Activated naive CD4-positive, alpha-beta T cell treated with anti-CD3 and anti-CD28 coated beads, Interleukin-2, amount 50 U/mL, for 24 hours (primary cell): ENCODE data around the gene MBTPS1.

Source experiments
- H3K27ac Mint-ChIP-seq: one replicate; pipeline ENCODE4 v1.8.0; 2021; ENCODE audit warnings: mild to moderate bottlenecking, mixed read lengths
- H3K27me3 Mint-ChIP-seq: one replicate; pipeline ENCODE4 v1.8.0; 2021; ENCODE audit warnings: mixed read lengths
- H3K36me3 Mint-ChIP-seq: one replicate; pipeline ENCODE4 v1.8.0; 2021; ENCODE audit warnings: mixed read lengths
- H3K4me1 Mint-ChIP-seq: one replicate; pipeline ENCODE4 v1.8.0; 2021; ENCODE audit warnings: mixed read lengths
- H3K4me3 Mint-ChIP-seq: one replicate; pipeline ENCODE4 v1.8.0; 2021; ENCODE audit warnings: mild to moderate bottlenecking, mixed read lengths
- H3K9me3 Mint-ChIP-seq: one replicate; pipeline ENCODE4 v1.8.0; 2021; ENCODE audit warnings: mixed read lengths

The MBTPS1 gene

DNA sequence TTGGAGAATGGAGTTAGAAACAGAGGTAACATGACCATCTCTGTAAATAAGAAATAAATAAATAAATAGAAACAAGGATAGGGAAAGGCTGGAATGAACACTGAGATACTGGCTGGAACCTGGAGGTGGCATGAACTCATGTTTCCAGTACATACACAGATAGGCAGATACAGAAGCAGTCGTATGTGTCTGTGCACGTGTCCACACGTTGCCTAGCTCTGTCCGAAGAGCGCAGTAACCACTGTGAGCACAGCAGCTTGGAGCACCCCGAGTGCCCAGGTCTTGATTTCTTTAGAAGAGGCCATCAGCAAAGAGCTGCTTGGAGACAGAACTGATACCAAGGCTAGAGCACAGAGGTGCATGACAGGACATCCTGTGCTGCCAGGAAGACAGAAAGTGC lies 37.1 kb downstream of the MBTPS1 start:
- H3K36me3 Mint-ChIP-seq, result peaks cover 13% of the 10 kb centered on the region
- H3K9me3 Mint-ChIP-seq, result no peaks in the 10 kb centered on the region
- H3K4me3 Mint-ChIP-seq, result no peak overlapping the region
- H3K27ac Mint-ChIP-seq, result no peak overlapping the region
- H3K27me3 Mint-ChIP-seq, result no peaks in the 10 kb centered on the region
- peaks cover 35% of the 10 kb centered on the region for H3K4me1 Mint-ChIP-seq

DNA sequence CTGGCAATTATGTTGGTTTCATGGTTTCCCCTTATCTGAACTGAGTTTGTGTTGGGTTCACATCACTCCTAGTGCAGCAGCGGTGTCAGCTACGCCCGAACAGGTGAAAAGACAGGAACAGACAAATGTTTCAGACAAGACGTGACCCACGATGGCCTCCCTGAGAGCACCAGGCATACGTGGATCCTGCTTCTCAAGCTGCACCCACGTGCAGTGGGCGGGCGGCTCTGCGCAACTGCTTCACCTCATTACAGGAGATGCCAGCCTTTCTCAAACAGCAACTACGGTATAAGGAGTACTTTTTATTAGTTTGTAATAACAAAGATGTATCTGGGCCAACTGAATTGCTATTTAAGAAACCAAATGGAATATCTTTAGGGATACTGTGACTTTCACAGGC lies 41.4 kb downstream of the MBTPS1 start:
- H3K4me3 Mint-ChIP-seq, result no peak overlapping the region
- H3K9me3 Mint-ChIP-seq, result no peaks in the 10 kb centered on the region
- H3K4me1 Mint-ChIP-seq, result peaks cover 27% of the 10 kb centered on the region
- peaks cover 16% of the 10 kb centered on the region for H3K36me3 Mint-ChIP-seq
- H3K27ac Mint-ChIP-seq, result no peak overlapping the region
- no peaks in the 10 kb centered on the region for H3K27me3 Mint-ChIP-seq

- no peak overlapping the region for H3K27ac Mint-ChIP-seq
- H3K9me3 Mint-ChIP-seq, result no peaks in the 10 kb centered on the region
- peaks cover 22% of the 10 kb centered on the region for H3K4me1 Mint-ChIP-seq
- H3K4me3 Mint-ChIP-seq, result no peak overlapping the region
- H3K36me3 Mint-ChIP-seq, result peaks cover 15% of the 10 kb centered on the region
- no peaks in the 10 kb centered on the region for H3K27me3 Mint-ChIP-seq
Observed at GRCh38 chr16:84074721-84075120, 42.0 kb downstream of the MBTPS1 start.

DNA sequence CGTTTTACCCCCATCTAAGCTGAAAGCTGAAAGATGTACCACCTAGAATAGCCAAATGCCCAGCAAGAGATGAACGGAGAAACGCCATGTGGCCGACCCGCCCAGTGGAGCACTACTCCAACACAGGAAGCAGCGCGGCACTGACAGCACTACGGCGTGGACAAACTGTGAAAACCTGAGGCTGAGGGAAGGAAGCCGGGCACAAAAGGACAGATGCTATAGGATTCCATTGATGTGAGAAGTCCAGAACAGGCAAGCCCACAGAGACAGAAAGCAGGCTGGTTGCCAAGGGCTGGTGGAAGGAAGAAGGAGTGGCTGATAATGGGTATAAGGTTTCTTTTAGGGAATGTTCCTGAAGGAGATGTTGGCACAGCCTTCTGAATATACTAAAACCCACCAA lies 44.7 kb downstream of the MBTPS1 start:
- peaks cover 7% of the 10 kb centered on the region for H3K4me1 Mint-ChIP-seq
- no peaks in the 10 kb centered on the region for H3K27me3 Mint-ChIP-seq
- H3K9me3 Mint-ChIP-seq, result no peaks in the 10 kb centered on the region
- H3K4me3 Mint-ChIP-seq, result no peak overlapping the region
- no peak overlapping the region for H3K27ac Mint-ChIP-seq
- H3K36me3 Mint-ChIP-seq, result peaks cover 23% of the 10 kb centered on the region

- peak overlapping the region; percentile 41 for H3K27ac Mint-ChIP-seq
- H3K4me1 Mint-ChIP-seq, result peaks cover under 1% of the 10 kb centered on the region
- peaks cover 21% of the 10 kb centered on the region for H3K36me3 Mint-ChIP-seq
- H3K27me3 Mint-ChIP-seq, result no peaks in the 10 kb centered on the region
- no peak overlapping the region for H3K4me3 Mint-ChIP-seq
- H3K9me3 Mint-ChIP-seq, result no peaks in the 10 kb centered on the region
Observed at GRCh38 chr16:84071121-84071520, 45.6 kb downstream of the MBTPS1 start.

GRCh38 chr16:84069540-84069939 lies 47.2 kb downstream of the MBTPS1 start:
- Mint-ChIP-seq H3K4me1 (no peaks in the 10 kb centered on the region), H3K27me3 (no peaks in the 10 kb centered on the region), H3K9me3 (no peaks in the 10 kb centered on the region), H3K27ac (peak overlapping the region; percentile 57), H3K36me3 (peaks cover 19% of the 10 kb centered on the region), H3K4me3 (no peak overlapping the region)

DNA sequence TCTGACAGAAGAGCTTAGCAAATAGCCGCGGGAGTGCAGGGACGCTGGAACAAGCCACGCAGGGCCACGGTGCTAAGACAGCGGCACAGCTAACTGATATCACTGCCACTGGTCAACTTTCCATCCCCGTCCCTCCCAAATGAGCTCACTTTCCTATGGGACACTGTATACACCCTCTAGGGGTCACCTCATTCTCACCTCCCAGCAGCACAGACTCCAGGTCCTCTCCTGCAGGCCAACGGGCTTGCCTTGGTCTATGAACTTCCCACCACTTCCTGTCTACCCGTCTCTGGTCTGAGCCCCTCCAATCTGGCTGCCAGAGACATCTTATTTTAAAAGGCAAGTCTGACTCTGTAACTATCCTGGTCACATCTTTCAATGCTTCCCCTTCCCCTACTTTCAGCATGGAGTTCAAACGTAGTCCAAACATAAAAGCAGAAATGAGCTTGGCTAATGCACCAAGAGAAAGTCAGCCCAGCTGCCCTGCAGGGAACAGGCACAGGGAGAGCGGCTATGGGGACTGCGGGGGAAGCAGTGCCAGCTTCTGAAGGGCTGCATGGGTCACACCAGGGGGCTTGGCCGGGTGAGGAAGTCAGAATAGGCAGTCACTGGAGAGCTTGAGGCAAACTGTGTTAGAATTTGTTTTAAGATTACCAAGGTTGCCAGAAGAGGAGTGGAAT lies 47.8 kb downstream of the MBTPS1 start:
- H3K27ac Mint-ChIP-seq, result peak overlapping the region; percentile 57
- H3K4me1 Mint-ChIP-seq, result no peaks in the 10 kb centered on the region
- H3K27me3 Mint-ChIP-seq, result no peaks in the 10 kb centered on the region
- H3K9me3 Mint-ChIP-seq, result no peaks in the 10 kb centered on the region
- H3K36me3 Mint-ChIP-seq, result peaks cover 19% of the 10 kb centered on the region
- no peak overlapping the region for H3K4me3 Mint-ChIP-seq

GRCh38 chr16:84068041-84068440 lies 48.7 kb downstream of the MBTPS1 start:
- H3K36me3 Mint-ChIP-seq, result peaks cover 22% of the 10 kb centered on the region
- no peak overlapping the region for H3K4me3 Mint-ChIP-seq
- H3K27ac Mint-ChIP-seq, result no peak overlapping the region
- no peaks in the 10 kb centered on the region for H3K4me1 Mint-ChIP-seq
- no peaks in the 10 kb centered on the region for H3K9me3 Mint-ChIP-seq
- no peaks in the 10 kb centered on the region for H3K27me3 Mint-ChIP-seq

DNA sequence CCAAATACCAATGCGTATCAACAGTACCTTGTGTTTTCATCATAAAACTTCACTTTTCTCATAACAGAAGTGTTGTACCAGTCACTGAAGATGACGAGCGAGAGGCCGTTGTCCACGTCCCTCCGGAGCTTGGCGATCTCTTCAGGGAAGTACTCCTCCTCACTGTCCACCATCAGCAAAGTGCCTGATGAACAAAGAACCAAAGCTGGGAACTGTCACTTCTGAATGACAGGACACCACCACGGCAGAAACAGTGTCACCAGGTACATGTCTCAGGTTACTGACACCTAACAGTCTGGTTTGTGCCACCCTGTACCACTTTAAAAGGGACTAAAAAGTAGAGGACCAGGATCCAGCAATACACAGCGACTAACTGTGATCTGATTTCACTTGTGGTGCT lies 49.1 kb downstream of the MBTPS1 start:
- Mint-ChIP-seq H3K36me3 (peaks cover 24% of the 10 kb centered on the region), H3K9me3 (no peaks in the 10 kb centered on the region), H3K4me1 (no peaks in the 10 kb centered on the region), H3K4me3 (no peak overlapping the region), H3K27me3 (no peaks in the 10 kb centered on the region), H3K27ac (no peak overlapping the region)

GRCh38 chr16:84065536-84066132 lies 51.1 kb downstream of the MBTPS1 start:
- Mint-ChIP-seq H3K9me3 (no peaks in the 10 kb centered on the region), H3K4me1 (no peaks in the 10 kb centered on the region), H3K27ac (peak overlapping the region; percentile 41), H3K4me3 (no peak overlapping the region), H3K27me3 (no peaks in the 10 kb centered on the region), H3K36me3 (peaks cover 13% of the 10 kb centered on the region)

GRCh38 chr16:84063980-84064379 lies 52.8 kb downstream of the MBTPS1 start:
- H3K4me1 Mint-ChIP-seq, result no peaks in the 10 kb centered on the region
- no peak overlapping the region for H3K4me3 Mint-ChIP-seq
- no peaks in the 10 kb centered on the region for H3K9me3 Mint-ChIP-seq
- peaks cover 9% of the 10 kb centered on the region for H3K36me3 Mint-ChIP-seq
- H3K27me3 Mint-ChIP-seq, result no peaks in the 10 kb centered on the region
- no peak overlapping the region for H3K27ac Mint-ChIP-seq

DNA sequence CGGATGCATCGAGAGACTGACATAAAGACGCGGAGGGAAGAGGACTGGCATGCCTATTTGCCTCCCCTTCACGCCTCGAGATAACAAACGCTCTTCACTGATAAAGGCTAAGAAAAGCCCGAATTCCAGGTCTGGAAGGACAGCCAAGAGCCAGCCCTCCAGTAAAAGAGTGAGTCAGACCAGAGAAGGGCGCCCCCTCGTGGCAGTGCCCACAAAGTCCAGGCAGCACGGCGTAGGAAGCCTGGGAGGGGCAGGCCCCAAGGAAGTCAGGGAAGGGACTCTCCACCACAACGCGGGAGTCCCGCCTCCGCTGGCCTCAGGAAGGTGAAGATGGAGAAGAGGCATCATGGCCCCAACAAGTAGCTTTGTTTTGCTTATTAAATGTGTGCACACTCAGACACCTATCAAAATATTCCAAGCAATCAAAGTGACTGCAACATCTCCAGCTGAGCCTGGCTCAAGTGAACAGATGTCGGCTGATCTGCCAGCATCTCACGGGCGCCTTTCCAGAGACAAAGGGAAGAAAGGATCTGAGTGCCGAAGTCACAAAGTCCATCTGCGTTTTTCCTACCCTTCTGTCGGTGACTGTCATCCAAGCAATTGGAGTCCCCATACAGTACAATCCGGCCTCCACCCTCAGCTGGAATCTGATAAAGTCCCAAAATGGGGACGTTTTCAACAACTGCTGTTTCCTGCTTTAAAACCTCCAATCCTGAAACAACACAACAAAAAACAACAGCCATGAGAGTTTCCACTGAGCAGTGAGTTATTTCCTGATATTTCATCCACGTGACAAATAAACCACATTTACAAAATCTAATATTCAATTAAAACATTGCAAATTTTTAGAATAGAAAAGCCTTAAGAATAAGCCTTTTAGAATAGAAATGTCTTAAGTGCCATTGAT lies 53.8 kb downstream of the MBTPS1 start:
- H3K36me3 Mint-ChIP-seq, result peaks cover 5% of the 10 kb centered on the region
- H3K27ac Mint-ChIP-seq, result peak overlapping the region; percentile 51

GRCh38 chr16:84061236-84061819 lies 55.4 kb downstream of the MBTPS1 start:
- peaks cover 9% of the 10 kb centered on the region for H3K36me3 Mint-ChIP-seq
- no peaks in the 10 kb centered on the region for H3K9me3 Mint-ChIP-seq
- no peaks in the 10 kb centered on the region for H3K27me3 Mint-ChIP-seq
- H3K27ac Mint-ChIP-seq, result no peak overlapping the region
- no peaks in the 10 kb centered on the region for H3K4me1 Mint-ChIP-seq
- H3K4me3 Mint-ChIP-seq, result no peak overlapping the region

More for the DNA sequence above, 53.8 kb downstream of the MBTPS1 start:
- no peaks in the 10 kb centered on the region for H3K4me1 Mint-ChIP-seq
- no peaks in the 10 kb centered on the region for H3K9me3 Mint-ChIP-seq
- no peak overlapping the region for H3K4me3 Mint-ChIP-seq
- H3K27me3 Mint-ChIP-seq, result no peaks in the 10 kb centered on the region

DNA sequence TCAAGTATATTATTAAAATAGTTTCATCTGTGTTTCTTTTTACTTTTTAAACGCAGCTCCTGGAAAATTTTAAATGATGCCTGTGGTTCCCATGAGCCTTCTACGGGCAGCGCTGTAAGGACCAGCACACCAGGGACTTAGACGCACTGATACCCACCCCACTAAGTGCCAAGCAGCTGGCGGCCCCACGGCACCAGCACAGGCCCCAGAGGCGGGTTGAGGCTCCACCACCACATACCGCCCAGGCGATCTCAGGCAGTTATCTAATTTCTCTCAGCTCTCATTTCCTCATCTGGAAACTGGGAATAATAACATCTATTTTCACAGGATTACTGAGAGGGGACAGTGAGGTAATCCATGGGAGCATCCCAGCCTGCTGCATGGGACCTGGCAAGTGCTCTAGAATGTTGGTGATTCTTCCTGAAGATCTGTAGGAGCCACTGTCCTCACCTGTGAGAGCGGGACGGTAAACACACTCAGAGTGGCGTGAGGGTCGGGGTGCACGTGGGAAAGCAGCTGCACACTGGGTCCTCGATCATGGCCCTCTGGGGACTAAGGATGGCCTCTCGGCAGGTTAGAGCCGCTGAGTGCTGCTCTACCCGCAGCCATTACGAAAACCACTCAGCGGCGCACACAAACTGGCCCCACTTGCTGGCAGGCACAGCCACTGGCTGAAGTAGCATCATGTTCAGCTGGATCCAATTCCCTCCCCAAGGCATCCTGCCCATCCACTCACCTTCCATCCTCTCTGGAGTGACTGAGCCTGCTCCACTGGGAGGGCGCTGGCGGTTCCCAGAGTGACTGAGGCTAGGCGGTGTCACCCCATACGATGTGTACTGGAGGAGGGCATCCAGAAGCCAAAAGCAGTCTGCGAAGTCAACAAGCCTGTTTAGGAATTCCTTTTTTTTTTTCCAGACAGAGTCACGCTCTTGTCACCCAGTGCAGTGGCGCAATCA lies 56.5 kb downstream of the MBTPS1 start:
- no peaks in the 10 kb centered on the region for H3K4me1 Mint-ChIP-seq
- H3K4me3 Mint-ChIP-seq, result no peak overlapping the region
- peaks cover 9% of the 10 kb centered on the region for H3K36me3 Mint-ChIP-seq
- H3K27ac Mint-ChIP-seq, result peak overlapping the region; percentile 10
- no peaks in the 10 kb centered on the region for H3K27me3 Mint-ChIP-seq
- H3K9me3 Mint-ChIP-seq, result no peaks in the 10 kb centered on the region

DNA sequence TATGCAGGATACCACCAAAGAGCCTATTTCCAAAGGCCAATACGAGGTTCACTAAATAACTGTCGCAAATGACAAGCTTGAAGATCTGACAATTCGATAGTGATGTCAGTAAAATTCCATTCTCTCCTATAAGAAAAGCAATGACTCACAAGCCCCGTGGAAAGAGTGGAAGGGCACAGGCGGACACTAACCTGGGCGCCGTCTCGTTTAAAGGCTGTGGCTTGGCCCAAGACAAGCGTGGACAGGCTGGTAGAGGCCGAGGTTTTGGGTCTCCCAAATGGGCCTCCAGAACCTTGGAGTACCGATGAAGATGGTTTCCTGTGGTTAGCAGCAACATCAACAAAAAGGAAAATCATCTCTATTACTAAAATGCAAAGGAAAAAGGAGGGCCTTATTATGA lies 57.6 kb downstream of the MBTPS1 start:
- no peaks in the 10 kb centered on the region for H3K4me1 Mint-ChIP-seq
- no peak overlapping the region for H3K4me3 Mint-ChIP-seq
- no peaks in the 10 kb centered on the region for H3K27me3 Mint-ChIP-seq
- peaks cover 9% of the 10 kb centered on the region for H3K36me3 Mint-ChIP-seq
- H3K27ac Mint-ChIP-seq, result no peak overlapping the region
- H3K9me3 Mint-ChIP-seq, result no peaks in the 10 kb centered on the region
